HPDE6-E6E7 (cell line): ENCODE measurements around the gene DDX23.
A peak's percentile ranks its signal among the peaks of the same experiment; 100 is the strongest.
"Not testable (repeated sequence)": the region's sequence is repeated elsewhere in the genome, so short reads cannot be mapped to it uniquely, and the experiment has no call there.

ENCODE experiments used
- DNase-seq: peaks from one replicate; pipeline ENCODE4 v3.0.0; 2011; ENCODE audit warnings: missing footprints; ENCODE audit errors: extremely low spot score

The DDX23 gene

GRCh38 chr12:48851883-48852733, at the start of gene DDX23:
Gene DDX23, minus strand, starts transcription at chr12:48852163. Its CDS starts 6,381 bp downstream, at chr12:48845782.
- DNase-seq: peak; percentile 98

GRCh38 chr12:48901278-48901677, 49.3 kb upstream of the DDX23 start:
- no peak for DNase-seq

GRCh38 chr12:48899651-48900050, 47.7 kb upstream of the DDX23 start:
- DNase-seq: no peak

GRCh38 chr12:48894271-48894670, 42.3 kb upstream of the DDX23 start:
- no peak for DNase-seq

- DNase-seq: peak; percentile 74
Measured at GRCh38 chr12:48890657-48891418, 38.9 kb upstream of the DDX23 start.

GRCh38 chr12:48889679-48890078, 37.7 kb upstream of the DDX23 start:
- no peak for DNase-seq

GRCh38 chr12:48883305-48884161, 31.6 kb upstream of the DDX23 start:
- no peak for DNase-seq

- no peak for DNase-seq
Measured at GRCh38 chr12:48882972-48883304, 31.0 kb upstream of the DDX23 start.

GRCh38 chr12:48882315-48882687, 30.3 kb upstream of the DDX23 start:
- no peak for DNase-seq

GRCh38 chr12:48881686-48882314, 29.8 kb upstream of the DDX23 start:
- DNase-seq: no peak

- no peak for DNase-seq
Measured at GRCh38 chr12:48880647-48881046, 28.7 kb upstream of the DDX23 start.

GRCh38 chr12:48878548-48878947, 26.6 kb upstream of the DDX23 start:
- no peak for DNase-seq

GRCh38 chr12:48875944-48876515, 24.1 kb upstream of the DDX23 start:
- DNase-seq: no peak

- DNase-seq: not testable (repeated sequence)
Measured at GRCh38 chr12:48873534-48873933, 21.6 kb upstream of the DDX23 start.

- no peak for DNase-seq
Measured at GRCh38 chr12:48873096-48873495, 21.1 kb upstream of the DDX23 start.

GRCh38 chr12:48869191-48869590, 17.2 kb upstream of the DDX23 start:
- no peak for DNase-seq

GRCh38 chr12:48868451-48868850, 16.5 kb upstream of the DDX23 start:
- no peak for DNase-seq

- DNase-seq: no peak
Measured at GRCh38 chr12:48866052-48866711, 14.2 kb upstream of the DDX23 start.

GRCh38 chr12:48865281-48866051, 13.5 kb upstream of the DDX23 start, which contains the start of gene RND1:
Gene RND1, minus strand, starts transcription at chr12:48865870. Its CDS starts 103 bp downstream, at chr12:48865767.
- peak; percentile 94 for DNase-seq

- DNase-seq: no peak
Measured at GRCh38 chr12:48863291-48863690, 11.3 kb upstream of the DDX23 start.
